ENCODE measurements around the gene TMEM270.
"Not testable (repeated sequence)": the region's sequence is repeated elsewhere in the genome, so short reads cannot be mapped to it uniquely, and the experiment has no call there.

The TMEM270 gene

DNA sequence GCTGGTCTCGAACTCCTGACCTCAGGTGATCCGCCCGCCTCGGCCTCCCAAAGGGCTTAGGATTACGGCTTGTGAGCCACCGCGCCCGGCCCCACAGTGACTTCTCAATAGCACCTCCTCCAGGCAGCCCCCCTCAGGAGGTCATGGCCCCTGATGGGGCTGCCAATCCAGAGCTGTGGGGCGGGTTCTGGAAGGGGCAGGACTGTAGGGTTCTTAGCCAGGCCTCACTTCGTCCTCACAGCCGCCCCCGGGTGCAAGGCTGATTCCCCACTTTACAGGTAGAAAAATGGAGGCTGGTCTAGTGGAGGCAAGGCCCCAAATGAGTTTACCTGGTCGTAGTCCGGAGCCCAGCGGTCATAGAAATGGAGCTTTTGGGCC, 19.3 kb upstream of the TMEM270 start:
- Mint-ChIP-seq H3K4me3 (peak overlapping the region; percentile 76), H3K27me3 (no peaks in the 10 kb centered on the region), H3K36me3 (ENCODE audit: low read depth) (no peaks in the 10 kb centered on the region), H3K27ac (no peak overlapping the region), H3K9me3 (no peaks in the 10 kb centered on the region), H3K4me1 (ENCODE audit: low read depth) (peaks cover 23% of the 10 kb centered on the region)

GRCh38 chr7:73842067-73842976, 18.6 kb upstream of the TMEM270 start, which contains the start of gene METTL27:
METTL27 (minus strand) TSS chr7:73842516; CDS start chr7:73842140, 376 bp downstream.
- H3K27me3 Mint-ChIP-seq: no peaks in the 10 kb centered on the region
- H3K9me3 Mint-ChIP-seq: no peaks in the 10 kb centered on the region
- H3K36me3 Mint-ChIP-seq (ENCODE audit: low read depth): no peaks in the 10 kb centered on the region
- no peak within 1 kb of the TSS for H3K27ac Mint-ChIP-seq
- H3K4me3 Mint-ChIP-seq: peak within 1 kb of the TSS; percentile 76
- peaks cover 23% of the 10 kb centered on the region for H3K4me1 Mint-ChIP-seq (ENCODE audit: low read depth)

- Mint-ChIP-seq H3K36me3 (ENCODE audit: low read depth) (no peaks in the 10 kb centered on the region), H3K27me3 (no peaks in the 10 kb centered on the region), H3K4me3 (no peak overlapping the region), H3K4me1 (ENCODE audit: low read depth) (peaks cover 26% of the 10 kb centered on the region), H3K27ac (no peak overlapping the region), H3K9me3 (no peaks in the 10 kb centered on the region)
Observed at GRCh38 chr7:73844131-73844547, 16.8 kb upstream of the TMEM270 start.

GRCh38 chr7:73844848-73845460, 16.0 kb upstream of the TMEM270 start:
- Mint-ChIP-seq H3K4me1 (ENCODE audit: low read depth) (peaks cover 34% of the 10 kb centered on the region), H3K9me3 (no peaks in the 10 kb centered on the region), H3K27ac (no peak overlapping the region), H3K27me3 (no peaks in the 10 kb centered on the region), H3K36me3 (ENCODE audit: low read depth) (no peaks in the 10 kb centered on the region), H3K4me3 (no peak overlapping the region)

GRCh38 chr7:73845701-73846195, 15.2 kb upstream of the TMEM270 start:
- not testable (repeated sequence) for H3K4me3 Mint-ChIP-seq; H3K27me3 Mint-ChIP-seq; H3K36me3 Mint-ChIP-seq (ENCODE audit: low read depth); H3K9me3 Mint-ChIP-seq; H3K27ac Mint-ChIP-seq
- peaks cover 40% of the 10 kb centered on the region for H3K4me1 Mint-ChIP-seq (ENCODE audit: low read depth)

DNA sequence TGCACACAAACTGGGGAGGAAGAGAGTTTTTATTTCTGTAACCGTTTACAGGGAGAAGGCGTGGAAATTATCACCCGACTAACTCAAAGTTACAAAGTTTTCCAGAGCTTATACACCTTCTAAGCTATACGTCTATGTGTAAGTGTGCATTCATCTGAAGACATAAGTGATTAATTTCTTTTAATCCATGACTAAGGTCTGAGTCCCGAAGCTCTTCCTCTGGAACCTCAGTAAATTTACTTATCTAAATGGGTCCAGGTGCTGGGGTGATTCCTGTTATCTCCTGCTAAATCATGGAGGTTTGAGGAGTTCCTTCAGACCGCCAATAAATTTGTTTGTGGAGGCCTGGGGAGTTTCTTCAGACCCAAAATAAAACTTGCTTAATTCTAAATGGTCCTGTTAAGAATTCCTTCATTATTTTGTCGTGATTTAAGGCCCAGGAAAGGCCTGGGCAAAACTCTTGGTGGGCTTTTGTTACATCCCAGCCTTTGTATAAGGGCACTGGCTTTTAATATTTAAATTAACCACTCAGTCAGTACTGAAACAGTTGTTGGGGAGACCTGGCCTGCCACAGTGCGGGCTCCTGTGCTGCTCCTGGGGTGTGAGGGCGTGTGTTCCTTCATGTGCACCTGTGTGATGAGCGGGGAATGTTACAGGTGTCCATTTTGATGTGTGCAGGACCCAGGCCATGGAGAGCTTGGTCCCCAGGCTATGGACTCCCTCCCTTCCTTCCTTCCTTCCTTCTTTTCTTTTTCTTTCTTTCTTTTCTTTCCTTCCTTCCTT, 12.8 kb upstream of the TMEM270 start:
- H3K27ac Mint-ChIP-seq: no peak overlapping the region
- no peaks in the 10 kb centered on the region for H3K36me3 Mint-ChIP-seq (ENCODE audit: low read depth)
- no peaks in the 10 kb centered on the region for H3K27me3 Mint-ChIP-seq
- H3K9me3 Mint-ChIP-seq: no peaks in the 10 kb centered on the region
- H3K4me3 Mint-ChIP-seq: no peak overlapping the region
- peaks cover 53% of the 10 kb centered on the region for H3K4me1 Mint-ChIP-seq (ENCODE audit: low read depth)

DNA sequence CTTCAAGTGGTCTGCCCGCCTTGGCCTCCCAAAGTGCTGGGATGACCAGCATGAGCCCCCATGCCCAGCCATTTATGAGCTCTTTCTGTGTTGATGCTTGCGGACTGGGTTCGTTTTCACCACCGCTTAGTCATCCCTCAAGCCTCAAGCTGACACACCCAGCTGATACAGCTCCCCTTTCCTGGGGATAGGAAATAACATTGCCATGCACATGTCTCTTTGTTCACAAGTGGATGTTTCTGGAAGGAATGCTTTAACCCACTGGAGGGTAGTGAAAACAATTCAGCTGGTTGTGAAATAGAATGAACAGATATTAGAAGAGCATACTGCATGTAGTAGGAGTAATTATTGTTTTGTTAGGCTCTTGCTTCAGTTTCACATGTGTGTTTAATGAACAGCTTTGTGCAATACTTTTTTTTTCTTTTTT, 10.2 kb upstream of the TMEM270 start:
- Mint-ChIP-seq H3K36me3 (ENCODE audit: low read depth) (no peaks in the 10 kb centered on the region), H3K27me3 (peaks cover 16% of the 10 kb centered on the region), H3K9me3 (no peaks in the 10 kb centered on the region), H3K4me3 (no peak overlapping the region), H3K27ac (no peak overlapping the region), H3K4me1 (ENCODE audit: low read depth) (peaks cover 47% of the 10 kb centered on the region)

DNA sequence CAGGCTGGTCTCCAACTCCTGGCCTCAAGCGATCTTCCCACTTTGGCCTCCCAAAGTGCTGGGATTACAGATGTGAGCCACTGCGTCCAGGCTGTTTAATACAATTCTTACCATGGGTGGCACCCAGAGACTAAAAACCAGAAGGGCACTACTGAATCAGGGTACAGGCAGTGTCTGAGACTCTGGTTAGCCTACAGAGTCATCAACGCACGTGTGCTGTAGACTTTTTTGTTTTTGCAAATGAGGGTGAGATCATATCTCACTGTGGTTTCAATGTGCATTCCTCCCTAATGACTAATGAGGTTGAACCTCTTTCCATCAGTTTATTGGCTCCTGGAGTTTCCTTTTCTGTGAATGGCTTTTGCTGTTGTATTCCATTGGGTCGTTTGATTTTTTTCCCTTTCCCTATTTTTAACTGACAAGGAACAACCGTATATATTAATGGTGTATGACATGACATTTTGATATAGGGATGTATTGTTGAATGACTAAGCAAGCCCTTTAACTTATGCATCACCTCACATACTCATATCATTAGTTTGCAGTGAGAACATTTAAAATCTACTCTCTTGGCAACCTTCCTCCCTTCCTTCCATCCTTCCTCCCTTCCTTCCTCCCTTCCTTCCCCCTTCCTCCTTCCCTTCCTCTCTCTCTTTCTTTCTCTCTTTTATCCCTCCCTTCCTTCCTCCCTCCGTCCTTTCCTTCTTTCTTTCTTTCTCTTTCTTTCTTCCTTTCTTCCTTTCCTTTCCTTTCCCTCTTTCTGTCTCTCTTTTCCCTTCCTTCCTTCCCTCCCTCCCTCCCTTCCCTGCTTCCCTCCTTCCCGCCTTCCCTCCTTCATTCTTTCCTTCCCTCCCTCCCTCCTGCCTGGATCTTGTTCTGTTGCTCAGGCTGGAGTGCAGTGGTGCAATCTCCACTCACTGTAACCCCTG, 9.3 kb upstream of the TMEM270 start:
- H3K4me1 Mint-ChIP-seq (ENCODE audit: low read depth): peaks cover 43% of the 10 kb centered on the region
- no peaks in the 10 kb centered on the region for H3K9me3 Mint-ChIP-seq
- H3K27me3 Mint-ChIP-seq: peaks cover 18% of the 10 kb centered on the region
- peak overlapping the region; percentile 71 for H3K27ac Mint-ChIP-seq
- H3K36me3 Mint-ChIP-seq (ENCODE audit: low read depth): no peaks in the 10 kb centered on the region
- no peak overlapping the region for H3K4me3 Mint-ChIP-seq

DNA sequence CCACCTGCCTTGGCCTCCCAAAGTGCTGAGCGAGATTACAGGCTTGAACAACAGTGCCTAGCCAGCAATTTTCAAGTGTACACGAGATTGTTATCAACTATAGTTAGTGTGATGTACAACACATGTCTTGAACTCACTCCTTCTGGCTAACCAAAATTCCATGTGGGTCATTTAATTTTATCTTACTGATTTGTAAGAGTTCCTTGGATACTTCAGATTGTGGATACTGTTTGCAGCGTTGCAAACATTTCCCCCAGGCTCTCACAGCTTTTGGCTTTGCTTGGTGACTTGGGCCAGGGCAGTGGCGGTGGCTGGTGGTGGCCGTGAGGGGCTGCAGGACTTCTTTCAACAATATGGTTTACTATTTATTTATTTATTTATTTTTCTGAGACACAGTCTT, 8.5 kb upstream of the TMEM270 start:
- Mint-ChIP-seq H3K4me1 (ENCODE audit: low read depth) (peaks cover 43% of the 10 kb centered on the region), H3K27ac (no peak overlapping the region)

GRCh38 chr7:73856941-73857340, 4.0 kb upstream of the TMEM270 start:
- H3K9me3 Mint-ChIP-seq: no peaks in the 10 kb centered on the region
- peaks cover 14% of the 10 kb centered on the region for H3K4me1 Mint-ChIP-seq (ENCODE audit: low read depth)
- no peaks in the 10 kb centered on the region for H3K36me3 Mint-ChIP-seq (ENCODE audit: low read depth)
- H3K27me3 Mint-ChIP-seq: peaks cover 31% of the 10 kb centered on the region
- no peak overlapping the region for H3K27ac Mint-ChIP-seq
- no peak overlapping the region for H3K4me3 Mint-ChIP-seq

More for the DNA sequence above, 8.5 kb upstream of the TMEM270 start:
- Mint-ChIP-seq H3K27me3 (peaks cover 26% of the 10 kb centered on the region), H3K4me3 (no peak overlapping the region), H3K9me3 (no peaks in the 10 kb centered on the region), H3K36me3 (ENCODE audit: low read depth) (no peaks in the 10 kb centered on the region)

DNA sequence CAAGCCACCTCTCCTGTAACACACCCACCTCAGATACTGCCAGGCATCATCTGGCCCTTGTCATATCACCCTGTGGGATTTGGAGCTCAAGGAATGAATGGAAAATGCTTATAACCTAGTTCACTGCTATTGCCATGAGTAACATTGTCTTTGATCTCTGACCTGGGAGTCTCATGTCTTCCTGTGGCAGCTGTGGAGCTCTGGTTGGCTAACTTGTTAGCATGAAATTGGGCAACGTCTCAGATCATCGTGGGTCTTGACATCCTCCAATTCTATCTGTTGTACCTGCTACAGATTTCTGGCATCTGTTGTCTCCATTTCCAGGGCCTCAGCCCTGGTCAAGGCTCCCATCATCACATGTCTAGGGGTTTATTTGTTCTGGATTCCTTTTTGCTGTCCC, 2.2 kb upstream of the TMEM270 start:
- peaks cover 7% of the 10 kb centered on the region for H3K4me1 Mint-ChIP-seq (ENCODE audit: low read depth)
- no peak overlapping the region for H3K27ac Mint-ChIP-seq
- peaks cover 27% of the 10 kb centered on the region for H3K27me3 Mint-ChIP-seq
- H3K36me3 Mint-ChIP-seq (ENCODE audit: low read depth): no peaks in the 10 kb centered on the region
- no peak overlapping the region for H3K4me3 Mint-ChIP-seq
- no peaks in the 10 kb centered on the region for H3K9me3 Mint-ChIP-seq

- no peaks in the 10 kb centered on the region for H3K9me3 Mint-ChIP-seq
- no peaks in the 10 kb centered on the region for H3K36me3 Mint-ChIP-seq (ENCODE audit: low read depth)
- no peak overlapping the region for H3K4me3 Mint-ChIP-seq
- peaks cover 15% of the 10 kb centered on the region for H3K27me3 Mint-ChIP-seq
- no peak overlapping the region for H3K27ac Mint-ChIP-seq
- no peaks in the 10 kb centered on the region for H3K4me1 Mint-ChIP-seq (ENCODE audit: low read depth)
Observed at GRCh38 chr7:73861305-73861704, 346 bp downstream of the TMEM270 start.

DNA sequence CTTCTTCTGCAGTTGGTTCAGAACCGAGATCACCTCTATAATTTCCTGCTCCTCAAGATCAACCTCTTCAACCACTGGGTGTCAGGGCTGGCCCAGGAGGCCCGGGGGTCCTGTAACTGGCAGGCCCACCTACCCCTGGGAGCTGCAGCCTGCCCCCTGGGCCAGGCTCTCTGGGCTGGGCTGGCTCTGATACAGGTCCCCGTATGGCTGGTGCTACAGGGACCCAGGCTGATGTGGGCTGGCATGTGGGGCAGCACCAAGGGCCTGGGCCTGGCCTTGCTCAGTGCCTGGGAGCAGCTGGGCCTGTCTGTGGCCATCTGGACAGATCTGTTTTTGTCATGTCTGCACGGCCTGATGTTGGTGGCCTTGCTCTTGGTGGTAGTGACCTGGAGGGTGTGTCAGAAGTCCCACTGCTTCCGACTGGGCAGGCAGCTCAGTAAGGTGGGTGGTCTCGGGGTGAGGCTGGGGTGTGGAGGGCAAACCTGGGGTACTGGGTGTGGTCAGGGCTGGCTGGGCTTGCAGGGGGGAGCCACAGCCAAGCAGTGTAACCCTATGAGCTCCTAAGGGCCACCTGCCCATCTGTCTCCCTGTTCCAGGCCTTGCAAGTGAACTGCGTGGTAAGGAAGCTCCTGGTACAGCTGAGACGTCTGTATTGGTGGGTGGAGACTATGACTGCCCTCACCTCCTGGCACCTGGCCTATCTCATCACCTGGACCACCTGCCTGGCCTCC, 4.2 kb downstream of the TMEM270 start:
- Mint-ChIP-seq H3K4me3 (no peak overlapping the region), H3K27me3 (no peaks in the 10 kb centered on the region), H3K4me1 (ENCODE audit: low read depth) (no peaks in the 10 kb centered on the region), H3K9me3 (no peaks in the 10 kb centered on the region), H3K27ac (no peak overlapping the region), H3K36me3 (ENCODE audit: low read depth) (no peaks in the 10 kb centered on the region)

All from stimulated activated naive CD8-positive, alpha-beta T cell treated with anti-CD3 and anti-CD28 coated beads, Interleukin-15, Interleukin-2, amounts not matched to agents 100 ng/mL and 50 ng/mL, for 24 hours (primary cell).